Activated CD4-positive, alpha-beta T cell treated with anti-CD3 and anti-CD28 coated beads for 48 hours (primary cell): ENCODE measurements around the gene ACACA.

Source experiments
- DNase-seq: peaks from one replicate; pipeline ENCODE4 v3.0.0-alpha.2; 2020

Gene ACACA

GRCh38 chr17:37123386-37123785, 283.2 kb downstream of the ACACA start:
- no peak for DNase-seq

- no peak for DNase-seq
These were observed 285.0 kb downstream of the ACACA start for GRCh38 chr17:37121616-37122015.

GRCh38 chr17:37118366-37119137, 288.1 kb downstream of the ACACA start:
- DNase-seq, result no peak

GRCh38 chr17:37117373-37118142, 289.1 kb downstream of the ACACA start:
- no peak for DNase-seq

GRCh38 chr17:37116671-37117185, 289.9 kb downstream of the ACACA start:
- no peak for DNase-seq

- DNase-seq, result no peak
These were observed 295.3 kb downstream of the ACACA start for GRCh38 chr17:37111329-37111728.

- DNase-seq, result no peak
These were observed 295.9 kb downstream of the ACACA start for GRCh38 chr17:37110746-37111145.

GRCh38 chr17:37109731-37110710, 296.6 kb downstream of the ACACA start:
- DNase-seq, result no peak

GRCh38 chr17:37109106-37109505, 297.5 kb downstream of the ACACA start:
- DNase-seq, result no peak

- no peak for DNase-seq
These were observed 299.1 kb downstream of the ACACA start for GRCh38 chr17:37107406-37108083.

GRCh38 chr17:37106049-37106448, 300.6 kb downstream of the ACACA start:
- no peak for DNase-seq

GRCh38 chr17:37103231-37103630, 303.4 kb downstream of the ACACA start:
- DNase-seq, result no peak

- no peak for DNase-seq
These were observed 305.3 kb downstream of the ACACA start for GRCh38 chr17:37101306-37101705.

- DNase-seq, result no peak
These were observed 306.4 kb downstream of the ACACA start for GRCh38 chr17:37100231-37100630.

GRCh38 chr17:37098910-37099664, 307.5 kb downstream of the ACACA start:
- no peak for DNase-seq

GRCh38 chr17:37098152-37098551, 308.5 kb downstream of the ACACA start:
- DNase-seq, result no peak

GRCh38 chr17:37097154-37097553, 309.5 kb downstream of the ACACA start:
- no peak for DNase-seq

- DNase-seq, result no peak
These were observed 310.6 kb downstream of the ACACA start for GRCh38 chr17:37096071-37096470.

- no peak for DNase-seq
These were observed 312.2 kb downstream of the ACACA start for GRCh38 chr17:37094391-37094790.

GRCh38 chr17:37092701-37093100, 313.9 kb downstream of the ACACA start:
- no peak for DNase-seq

GRCh38 chr17:37092071-37092470, 314.6 kb downstream of the ACACA start:
- no peak for DNase-seq
